Effector memory CD4-positive, alpha-beta T cell (primary cell): ENCODE measurements around the gene APH1B.

Source experiments
- DNase-seq, 3 donors: peaks; one replicate each; pipeline ENCODE4 v3.0.0-alpha.2; 2020
- H3K27ac ChIP-seq: 2 replicates; pipeline ENCODE4 v1.7.0; 2013; ENCODE audit warnings: mild to moderate bottlenecking, low read length, moderate library complexity; ENCODE audit not compliant: insufficient read depth, poor library complexity, severe bottlenecking
- H3K27me3 ChIP-seq: replicated peaks from 2 replicates; pipeline ENCODE4 v1.7.0; 2013; ENCODE audit warnings: mild to moderate bottlenecking, low read length; ENCODE audit not compliant: insufficient read depth, control insufficient read depth, poor library complexity, severe bottlenecking
- H3K36me3 ChIP-seq: 2 replicates; pipeline ENCODE4 v1.7.0; 2013; ENCODE audit warnings: mild to moderate bottlenecking, low read length, moderate library complexity; ENCODE audit not compliant: control insufficient read depth, insufficient read depth
- H3K4me1 ChIP-seq: 2 replicates; pipeline ENCODE4 v1.7.0; 2013; ENCODE audit warnings: low read length, mild to moderate bottlenecking; ENCODE audit not compliant: control insufficient read depth, insufficient read depth, poor library complexity, severe bottlenecking
- H3K4me3 ChIP-seq: 2 replicates; pipeline ENCODE4 v1.7.0; 2013; ENCODE audit warnings: low read length, low read depth, mild to moderate bottlenecking; ENCODE audit not compliant: insufficient read depth, poor library complexity, severe bottlenecking
- H3K9me3 ChIP-seq: 2 replicates; pipeline ENCODE4 v1.7.0; 2013; ENCODE audit warnings: mild to moderate bottlenecking, low read length, moderate library complexity; ENCODE audit not compliant: control insufficient read depth

The APH1B gene

GRCh38 chr15:63292771-63293170, 15.4 kb downstream of the APH1B start:
- Histone ChIP-seq H3K27ac (no peak overlapping the region), H3K9me3 (no peaks in the 10 kb centered on the region), H3K4me3 (no peak overlapping the region), H3K27me3 (no peaks in the 10 kb centered on the region), H3K4me1 (peaks cover 3% of the 10 kb centered on the region), H3K36me3 (no peaks in the 10 kb centered on the region)
- DNase-seq: no peak

GRCh38 chr15:63294359-63294758, 17.0 kb downstream of the APH1B start:
- Histone ChIP-seq H3K27me3 (no peaks in the 10 kb centered on the region), H3K9me3 (no peaks in the 10 kb centered on the region), H3K4me3 (no peak overlapping the region), H3K36me3 (no peaks in the 10 kb centered on the region), H3K4me1 (no peaks in the 10 kb centered on the region), H3K27ac (no peak overlapping the region)
- no peak for DNase-seq

- no peak for DNase-seq
- Histone ChIP-seq H3K4me1 (no peaks in the 10 kb centered on the region), H3K27me3 (no peaks in the 10 kb centered on the region), H3K27ac (no peak overlapping the region), H3K9me3 (no peaks in the 10 kb centered on the region), H3K36me3 (peaks cover 4% of the 10 kb centered on the region), H3K4me3 (no peak overlapping the region)
These were observed 17.9 kb downstream of the APH1B start for GRCh38 chr15:63295341-63295740.

GRCh38 chr15:63296195-63296594, 18.8 kb downstream of the APH1B start:
- Histone ChIP-seq H3K36me3 (peaks cover 11% of the 10 kb centered on the region), H3K4me1 (no peaks in the 10 kb centered on the region)
- no peak for DNase-seq

GRCh38 chr15:63299943-63300575, 22.7 kb downstream of the APH1B start:
- Histone ChIP-seq H3K4me3 (no peak overlapping the region), H3K36me3 (peaks cover 24% of the 10 kb centered on the region), H3K27ac (no peak overlapping the region), H3K9me3 (no peaks in the 10 kb centered on the region), H3K4me1 (no peaks in the 10 kb centered on the region), H3K27me3 (no peaks in the 10 kb centered on the region)
- no peak for DNase-seq

More at GRCh38 chr15:63296195-63296594, 18.8 kb downstream of the APH1B start:
- H3K27ac ChIP-seq: no peak overlapping the region
- no peaks in the 10 kb centered on the region for H3K9me3 ChIP-seq
- H3K4me3 ChIP-seq: no peak overlapping the region
- no peaks in the 10 kb centered on the region for H3K27me3 ChIP-seq

- H3K4me1 ChIP-seq: no peaks in the 10 kb centered on the region
- no peak overlapping the region for H3K4me3 ChIP-seq
- H3K27me3 ChIP-seq: no peaks in the 10 kb centered on the region
- no peaks in the 10 kb centered on the region for H3K9me3 ChIP-seq
- peaks cover 33% of the 10 kb centered on the region for H3K36me3 ChIP-seq
- H3K27ac ChIP-seq: no peak overlapping the region
- no peak for DNase-seq
These were observed 23.7 kb downstream of the APH1B start for GRCh38 chr15:63301088-63301487.

GRCh38 chr15:63305260-63305659, 27.9 kb downstream of the APH1B start:
- Histone ChIP-seq H3K27ac (no peak overlapping the region), H3K4me1 (no peaks in the 10 kb centered on the region), H3K4me3 (no peak overlapping the region), H3K36me3 (peaks cover 32% of the 10 kb centered on the region), H3K27me3 (no peaks in the 10 kb centered on the region), H3K9me3 (no peaks in the 10 kb centered on the region)
- DNase-seq: no peak

- DNase-seq: no peak
- H3K27ac ChIP-seq: no peak overlapping the region
- no peaks in the 10 kb centered on the region for H3K9me3 ChIP-seq
- no peak overlapping the region for H3K4me3 ChIP-seq
- no peaks in the 10 kb centered on the region for H3K27me3 ChIP-seq
- no peaks in the 10 kb centered on the region for H3K4me1 ChIP-seq
- H3K36me3 ChIP-seq: peaks cover 22% of the 10 kb centered on the region
These were observed 29.2 kb downstream of the APH1B start for GRCh38 chr15:63306492-63307073.

GRCh38 chr15:63308491-63308890, 31.1 kb downstream of the APH1B start:
- no peaks in the 10 kb centered on the region for H3K9me3 ChIP-seq
- no peak for DNase-seq

GRCh38 chr15:63308947-63309346, 31.5 kb downstream of the APH1B start:
- Histone ChIP-seq H3K4me3 (no peak overlapping the region), H3K27me3 (no peaks in the 10 kb centered on the region), H3K27ac (no peak overlapping the region), H3K36me3 (peaks cover 14% of the 10 kb centered on the region), H3K4me1 (no peaks in the 10 kb centered on the region), H3K9me3 (no peaks in the 10 kb centered on the region)
- DNase-seq: no peak

More at GRCh38 chr15:63308491-63308890, 31.1 kb downstream of the APH1B start:
- Histone ChIP-seq H3K4me3 (no peak overlapping the region), H3K27me3 (no peaks in the 10 kb centered on the region), H3K4me1 (no peaks in the 10 kb centered on the region), H3K27ac (no peak overlapping the region), H3K36me3 (peaks cover 14% of the 10 kb centered on the region)
